Lung (tissue), 12 donors: ENCODE measurements around the gene IRX2. TPM values are rescaled to one million over a fixed set of nuclear protein-coding genes. Genes with fewer than 3 reads are reported as not detected.

Experiments
- ATAC-seq: fragments of 200-7000 bp; cut with Tn5 transposase; one replicate; pipeline ENCODE4 v1.9.1; 2020; ENCODE audit warnings: moderate number of reproducible peaks; ENCODE audit not compliant: insufficient read depth, low FRiP score
- DNase-seq, 3 donors: peaks; one replicate each; pipeline ENCODE4 v3.0.0-alpha.2; 2013 to 2017
- H3K27ac ChIP-seq, 2 donors: one replicate each; pipeline ENCODE4 v1.5.1; 2013; ENCODE audit warnings: mild to moderate bottlenecking in 2 of 2, moderate library complexity in 2 of 2, control low read depth in 1 of 2, inconsistent platforms in 1 of 2, low read depth in 1 of 2, low read length in 1 of 2
- H3K27me3 ChIP-seq, 3 donors: one replicate each; pipeline ENCODE4 v1.5.1; 2013; ENCODE audit warnings: low read length in 2 of 3; ENCODE audit not compliant: control insufficient read depth in 3 of 3, insufficient read depth in 3 of 3
- H3K36me3 ChIP-seq, 4 donors: one replicate each; pipeline ENCODE4 v1.5.1; 2013; ENCODE audit warnings: low read length in 4 of 4, mild to moderate bottlenecking in 1 of 4, moderate library complexity in 1 of 4; ENCODE audit not compliant: control insufficient read depth in 4 of 4, insufficient read depth in 4 of 4
- H3K4me1 ChIP-seq, 5 donors: one replicate each; pipeline ENCODE4 v1.5.1; 2013; ENCODE audit warnings: low read length in 5 of 5, mild to moderate bottlenecking in 2 of 5, moderate library complexity in 1 of 5; ENCODE audit not compliant: control insufficient read depth in 5 of 5, insufficient read depth in 5 of 5
- H3K4me3 ChIP-seq: one replicate; pipeline ENCODE4 v1.5.1; 2013; ENCODE audit warnings: mild to moderate bottlenecking, control low read depth, moderate library complexity
- H3K9ac ChIP-seq, 2 donors: one replicate each; pipeline ENCODE4 v1.5.1; 2013; ENCODE audit warnings: low read length in 2 of 2, control low read depth in 1 of 2; ENCODE audit not compliant: insufficient read depth in 1 of 2
- H3K9me3 ChIP-seq, 4 donors: one replicate each; pipeline ENCODE4 v1.5.1; 2013; ENCODE audit warnings: low read length in 3 of 4, mild to moderate bottlenecking in 1 of 4, moderate library complexity in 1 of 4; ENCODE audit not compliant: control insufficient read depth in 4 of 4, insufficient read depth in 3 of 4
- WGBS, 2 donors: extraction: QIAGEN DNeasy Blood & Tissue Kit; methylation state at CpG; one replicate each; pipeline ENCODE4 v1.1.7; 2013; 5-methylcytosine and 5-hydroxymethylcytosine counted together
- polyA plus RNA-seq, 2 donors: library from polyadenylated mRNA; stranded (reverse); fragments of 200-250 nt; gene quantifications; one replicate each; pipeline ENCODE4 v1.2.1, GENCODE V29; 2013
- total RNA-seq, 2 donors: library from RNA; depleted of rRNA in 1 of 2; stranded (reverse); fragments of >200 nt in 1 of 2; gene quantifications; one replicate each; pipeline ENCODE4 v1.2.1, GENCODE V29; 2014 to 2021
- TF ChIP-seq, protein P1 (sequence below): IDR thresholded peaks from 2 replicates; pipeline ENCODE4 v1.5.1; 2012; ENCODE audit warnings: mild to moderate bottlenecking; ENCODE audit errors: control extremely low read depth, extremely low read depth
- donor health status: control.
- donor health status: control.
- donor health status: Bipolar disorder and iron deficiency.
- donor health status: healthy.
- donor health status: DM: yes; HTN: yes; CAD: no.

IRX2 gene
- total and polyA plus RNA-seq, 4 donors: 11.5 to 64.5 (median 45.4) TPM

DNA sequence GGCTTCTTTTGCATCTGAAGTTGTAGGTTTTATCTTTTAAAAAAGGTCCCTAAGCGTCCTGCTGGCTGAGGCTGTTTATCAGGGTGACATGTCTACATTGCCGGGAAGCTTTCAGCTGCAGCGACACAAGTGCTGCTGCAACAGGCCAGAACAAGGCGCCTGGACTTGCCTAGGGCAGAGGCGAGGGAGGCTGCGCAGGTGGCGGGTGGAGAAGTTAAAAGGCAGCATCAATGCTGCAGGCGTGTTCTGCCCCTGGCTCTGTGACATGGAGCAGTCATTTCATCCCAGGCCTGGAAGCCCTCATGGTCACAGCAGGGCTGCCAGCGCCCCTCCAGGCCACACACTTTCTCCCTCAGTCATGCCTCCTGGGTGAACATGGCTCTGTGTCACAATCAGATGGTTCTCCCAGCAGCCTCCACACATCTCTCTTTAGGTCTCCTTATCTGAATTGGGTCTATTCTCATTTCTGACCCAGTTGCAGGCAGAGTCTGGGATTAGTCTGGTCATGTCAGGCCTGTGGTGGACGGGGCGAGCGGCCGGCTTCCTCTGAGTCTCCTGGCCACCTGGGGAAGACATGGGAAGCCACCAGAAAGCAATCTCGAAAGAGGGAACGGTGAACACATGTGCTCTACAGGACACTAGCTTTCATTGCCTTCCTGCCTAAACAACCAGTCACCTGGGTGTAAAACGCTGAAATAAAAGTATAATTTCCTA lies 41.3 kb downstream of the IRX2 start:
- DNase-seq (no peak), ATAC-seq (no peak)
- 85 to 88% methylated on average over 16 of the region's 16 CpGs for WGBS, 2 donors
- H3K27ac ChIP-seq: no peak overlapping the region
- TF ChIP-seq, protein P1, sequence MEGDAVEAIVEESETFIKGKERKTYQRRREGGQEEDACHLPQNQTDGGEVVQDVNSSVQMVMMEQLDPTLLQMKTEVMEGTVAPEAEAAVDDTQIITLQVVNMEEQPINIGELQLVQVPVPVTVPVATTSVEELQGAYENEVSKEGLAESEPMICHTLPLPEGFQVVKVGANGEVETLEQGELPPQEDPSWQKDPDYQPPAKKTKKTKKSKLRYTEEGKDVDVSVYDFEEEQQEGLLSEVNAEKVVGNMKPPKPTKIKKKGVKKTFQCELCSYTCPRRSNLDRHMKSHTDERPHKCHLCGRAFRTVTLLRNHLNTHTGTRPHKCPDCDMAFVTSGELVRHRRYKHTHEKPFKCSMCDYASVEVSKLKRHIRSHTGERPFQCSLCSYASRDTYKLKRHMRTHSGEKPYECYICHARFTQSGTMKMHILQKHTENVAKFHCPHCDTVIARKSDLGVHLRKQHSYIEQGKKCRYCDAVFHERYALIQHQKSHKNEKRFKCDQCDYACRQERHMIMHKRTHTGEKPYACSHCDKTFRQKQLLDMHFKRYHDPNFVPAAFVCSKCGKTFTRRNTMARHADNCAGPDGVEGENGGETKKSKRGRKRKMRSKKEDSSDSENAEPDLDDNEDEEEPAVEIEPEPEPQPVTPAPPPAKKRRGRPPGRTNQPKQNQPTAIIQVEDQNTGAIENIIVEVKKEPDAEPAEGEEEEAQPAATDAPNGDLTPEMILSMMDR: no peak
- no peak overlapping the region for H3K4me3 ChIP-seq
- no peak overlapping the region for H3K9ac ChIP-seq
- peaks cover 3 to 7% (median 6%) of the 10 kb centered on the region in 3 donors for H3K27me3 ChIP-seq
- no peaks in the 10 kb centered on the region for H3K9me3 ChIP-seq
- no peaks in the 10 kb centered on the region for H3K4me1 ChIP-seq
- no peaks in the 10 kb centered on the region for H3K36me3 ChIP-seq

DNA sequence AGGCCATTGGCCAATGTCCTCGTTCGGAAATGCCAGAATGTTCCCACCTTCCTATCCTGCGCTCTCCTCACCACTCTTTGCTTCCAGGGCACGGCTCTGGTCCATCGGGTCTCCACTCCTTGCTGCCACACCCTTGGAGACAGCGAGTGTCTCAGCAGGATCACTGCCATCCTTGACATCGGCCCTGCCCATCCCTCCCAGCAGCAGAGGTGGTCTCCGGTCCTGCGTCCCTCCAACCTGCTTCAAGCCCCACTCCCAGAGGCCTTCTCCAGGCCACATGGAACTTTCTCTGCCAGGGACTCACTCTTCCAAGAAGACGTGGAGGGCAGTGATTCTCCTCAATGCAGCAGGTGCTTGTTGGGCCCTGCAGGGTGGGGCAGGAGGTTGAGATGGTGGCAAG lies 42.7 kb downstream of the IRX2 start:
- DNase-seq (no peak), ATAC-seq (no peak)
- no peak overlapping the region for H3K4me3 ChIP-seq
- H3K4me1 ChIP-seq: no peaks in the 10 kb centered on the region
- peaks cover 3 to 7% (median 6%) of the 10 kb centered on the region in 3 donors for H3K27me3 ChIP-seq
- no peaks in the 10 kb centered on the region for H3K36me3 ChIP-seq
- H3K27ac ChIP-seq: no peak overlapping the region
- 85 to 93% methylated on average over 10 of the region's 10 CpGs for WGBS, 2 donors
- no peaks in the 10 kb centered on the region for H3K9me3 ChIP-seq
- TF ChIP-seq, protein P1: no peak
- no peak overlapping the region for H3K9ac ChIP-seq

DNA sequence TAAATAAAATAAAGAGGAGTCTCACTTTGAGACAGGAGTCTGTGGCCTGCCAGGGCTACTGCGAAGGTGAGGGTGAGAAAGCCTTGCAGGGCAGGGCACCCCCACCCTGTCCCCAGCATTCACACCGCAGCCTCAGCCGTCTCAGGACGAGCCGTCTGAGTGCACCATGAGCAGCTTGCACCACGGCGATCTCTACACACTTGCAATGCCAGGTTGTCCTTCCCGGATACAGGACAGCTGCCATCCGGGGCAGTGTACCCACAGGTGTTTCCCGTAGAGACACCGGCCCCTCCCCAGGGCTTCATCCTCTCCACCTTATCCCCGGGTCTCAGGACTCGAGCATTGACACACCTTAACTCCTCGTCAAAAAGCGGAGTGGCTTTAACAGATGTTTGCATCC lies 43.3 kb downstream of the IRX2 start:
- Histone ChIP-seq H3K27me3 (peaks cover 3 to 8% (median 7%) of the 10 kb centered on the region in 3 donors), H3K4me1 (no peaks in the 10 kb centered on the region), H3K9ac (no peak overlapping the region), H3K36me3 (no peaks in the 10 kb centered on the region), H3K9me3 (no peaks in the 10 kb centered on the region), H3K4me3 (no peak overlapping the region), H3K27ac (no peak overlapping the region)
- TF ChIP-seq, protein P1: no peak
- DNase-seq: no peak
- 89 to 94% methylated on average over 15 of the region's 15 CpGs for WGBS, 2 donors
- no peak for ATAC-seq
